CD4-positive, alpha-beta T cell treated with Interleukin-1 beta for 1 hour (primary cell): ENCODE results near the gene FOXF1.
A peak's percentile ranks its signal among the peaks of the same experiment; 100 is the strongest.

Experiments used
- DNase-seq, 2 donors: peaks; one replicate each; pipeline ENCODE4 v3.0.0-alpha.2; 2020 to 2022

Gene FOXF1

DNA sequence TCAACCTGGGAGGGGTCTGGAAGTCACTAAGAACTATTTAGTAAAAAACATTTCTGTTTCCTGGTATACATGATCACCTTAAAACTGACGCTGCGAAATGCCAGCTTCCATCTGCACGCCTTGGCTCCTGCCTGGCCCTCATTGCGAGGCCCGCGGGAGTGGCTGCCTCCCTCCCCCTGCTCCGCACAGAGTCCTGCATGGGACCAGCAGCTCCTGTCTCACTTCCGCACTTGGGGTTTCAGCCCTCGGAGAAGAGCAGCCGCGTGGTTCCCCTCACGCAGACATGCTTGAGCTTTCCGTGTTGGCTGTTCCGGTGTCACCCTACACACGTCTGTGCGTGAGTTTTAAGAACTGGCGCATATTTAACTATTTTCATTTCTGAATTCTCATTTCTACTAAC, 26.3 kb downstream of the FOXF1 start:
- no peak for DNase-seq

DNA sequence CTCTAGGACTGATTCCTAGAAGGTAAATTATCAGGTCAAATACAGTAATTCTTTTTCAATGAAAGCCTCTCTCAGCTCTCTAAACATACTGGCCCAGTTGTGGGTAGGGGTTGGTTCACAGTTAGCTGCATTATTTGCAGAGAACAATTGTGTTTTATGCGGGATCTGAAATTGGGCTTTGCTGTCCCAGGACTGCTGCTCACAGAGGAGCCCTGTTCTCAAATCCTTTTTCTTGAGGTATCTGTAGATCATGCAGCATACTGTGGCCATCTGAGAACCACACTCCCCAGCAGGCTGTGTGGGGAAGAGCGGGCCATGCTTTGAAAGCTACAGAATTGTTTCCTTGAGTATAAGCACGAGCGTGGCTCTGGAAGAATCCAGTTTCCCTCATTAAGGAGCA, 27.2 kb downstream of the FOXF1 start:
- no peak for DNase-seq

DNA sequence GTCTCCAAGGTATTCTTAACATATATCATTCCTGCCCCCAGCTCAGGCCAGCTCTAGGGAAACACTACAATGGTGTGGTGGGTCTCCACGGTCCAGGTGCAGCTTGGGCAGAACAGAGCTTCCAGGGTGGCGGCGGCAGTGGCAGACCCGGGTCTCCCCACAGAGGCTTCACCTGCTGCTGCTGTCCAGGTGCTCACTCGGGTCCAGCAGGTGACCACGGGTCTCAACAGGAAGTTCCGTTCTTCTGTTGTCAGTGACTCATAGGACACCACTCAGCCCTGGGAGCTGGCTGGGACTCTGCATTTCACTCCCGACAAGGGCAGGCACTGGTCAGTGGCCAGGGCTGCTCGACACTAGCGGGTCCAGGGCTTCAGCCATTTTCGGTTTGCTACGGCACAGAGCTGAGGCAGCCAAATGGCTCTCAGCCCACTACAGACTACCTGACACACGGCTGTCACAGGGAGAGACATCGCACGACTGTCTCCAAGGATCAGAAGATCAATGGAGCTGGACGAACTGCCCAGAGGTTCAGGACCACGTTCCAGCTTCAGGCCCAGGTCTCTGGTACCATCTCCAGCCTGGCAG, 28.0 kb downstream of the FOXF1 start:
- DNase-seq = no peak

- DNase-seq = no peak
These were observed 30.6 kb downstream of the FOXF1 start for GRCh38 chr16:86540894-86541293.

DNA sequence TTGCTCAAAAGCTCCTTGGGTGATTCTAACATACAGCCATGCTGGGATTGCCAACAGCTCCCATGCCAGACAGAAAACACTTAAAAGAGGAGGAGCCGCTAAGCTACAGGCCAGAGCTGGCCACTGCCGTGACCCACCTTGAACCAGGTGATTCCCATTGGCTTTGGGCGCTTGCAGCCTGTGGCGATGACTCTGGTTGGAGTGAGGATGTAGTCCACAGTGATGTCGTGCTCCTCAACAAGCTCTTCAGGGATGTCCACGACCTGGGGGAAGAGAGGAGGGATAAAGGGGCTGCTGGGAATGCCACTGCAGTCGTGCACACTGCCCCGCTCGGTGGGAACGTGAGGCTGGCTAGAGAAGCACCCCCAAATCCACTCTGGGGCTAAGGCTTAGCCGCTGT, 31.2 kb downstream of the FOXF1 start:
- DNase-seq = no peak

DNA sequence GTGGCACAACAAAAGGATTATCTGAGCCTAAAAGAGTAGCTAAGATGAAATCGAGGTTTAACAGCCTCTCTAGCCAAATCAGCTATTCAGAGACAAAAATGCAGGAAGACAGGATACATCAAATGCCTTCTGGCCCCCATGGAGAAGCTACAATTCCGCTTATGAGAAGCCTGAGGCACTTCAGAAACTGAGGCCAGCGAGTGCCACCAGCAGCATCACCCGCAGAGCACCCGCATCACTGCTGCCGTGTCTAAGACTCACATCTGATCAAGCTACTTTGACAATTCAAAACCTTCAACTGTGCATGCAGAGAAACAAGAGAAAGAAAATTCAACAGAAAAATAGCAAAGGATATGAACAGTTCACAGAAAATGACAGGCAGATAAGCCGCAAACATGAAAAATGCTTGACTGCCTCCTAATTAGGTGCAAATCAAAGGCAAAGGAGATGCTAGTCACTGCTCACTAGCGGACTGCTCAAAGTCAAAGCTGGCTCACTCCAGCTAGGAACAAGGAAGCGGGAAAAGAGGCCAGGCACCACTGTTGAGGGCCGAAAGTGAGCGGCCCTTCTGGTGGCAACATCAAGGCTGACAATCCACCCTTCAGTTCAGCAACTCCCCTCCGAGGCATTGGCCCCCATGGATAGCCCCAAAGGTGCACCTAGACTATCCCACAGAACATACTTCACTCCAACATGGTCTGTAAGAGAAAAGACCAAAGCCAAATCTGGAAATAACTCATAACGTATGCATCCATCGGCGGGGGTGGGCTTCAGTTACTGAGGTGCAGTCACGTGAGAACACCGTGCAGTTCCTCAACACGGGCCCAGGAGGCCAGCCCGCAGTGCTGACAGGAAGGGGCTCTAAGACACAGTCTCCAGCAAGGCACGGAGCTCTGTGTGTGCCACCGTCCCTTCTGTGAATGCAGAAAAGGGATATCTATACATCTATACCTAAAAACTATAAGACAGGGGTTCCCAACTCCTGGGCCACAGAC, 32.7 kb downstream of the FOXF1 start:
- DNase-seq = no peak

DNA sequence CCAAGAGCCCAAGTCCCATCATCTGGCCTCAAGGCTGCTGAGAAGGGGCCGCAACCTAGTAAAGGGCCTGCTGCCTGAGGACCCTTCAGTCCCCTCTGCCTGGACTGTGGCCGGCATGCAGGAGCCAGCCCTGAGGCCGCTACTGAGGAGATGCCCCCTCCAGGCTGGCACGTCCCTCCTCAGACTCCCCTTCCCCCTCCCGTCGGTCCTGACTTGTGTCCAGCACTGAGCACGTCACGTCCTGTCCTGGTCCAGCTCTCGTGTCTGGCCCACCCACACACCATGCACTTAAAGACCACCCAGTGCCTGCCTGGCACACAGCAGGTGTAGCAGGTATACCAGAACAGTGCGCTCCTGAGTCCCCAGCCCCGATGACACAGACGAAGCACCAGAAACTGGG, 35.2 kb downstream of the FOXF1 start:
- DNase-seq = no peak

GRCh38 chr16:86545954-86546637, 35.8 kb downstream of the FOXF1 start:
- DNase-seq = no peak

DNA sequence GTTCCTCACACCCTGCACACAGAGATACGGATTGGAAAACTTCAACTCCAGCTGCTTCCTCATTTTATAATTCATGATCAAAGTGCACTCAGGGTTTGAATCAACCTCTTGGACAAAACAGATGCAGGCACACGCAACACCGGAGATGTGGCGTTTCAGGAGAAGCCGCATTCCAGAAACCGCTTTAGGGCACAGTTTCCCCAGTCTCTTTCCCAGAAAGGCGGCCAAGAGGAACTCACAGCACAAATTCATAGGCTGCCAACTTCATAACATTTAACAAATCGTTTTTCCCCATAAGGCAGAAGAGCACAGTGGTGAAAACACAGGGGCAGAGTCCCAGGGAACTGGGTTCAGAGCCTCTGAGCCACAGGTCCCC, 36.3 kb downstream of the FOXF1 start:
- DNase-seq = no peak

- DNase-seq = no peak
These were observed 37.0 kb downstream of the FOXF1 start for GRCh38 chr16:86547286-86547685.

DNA sequence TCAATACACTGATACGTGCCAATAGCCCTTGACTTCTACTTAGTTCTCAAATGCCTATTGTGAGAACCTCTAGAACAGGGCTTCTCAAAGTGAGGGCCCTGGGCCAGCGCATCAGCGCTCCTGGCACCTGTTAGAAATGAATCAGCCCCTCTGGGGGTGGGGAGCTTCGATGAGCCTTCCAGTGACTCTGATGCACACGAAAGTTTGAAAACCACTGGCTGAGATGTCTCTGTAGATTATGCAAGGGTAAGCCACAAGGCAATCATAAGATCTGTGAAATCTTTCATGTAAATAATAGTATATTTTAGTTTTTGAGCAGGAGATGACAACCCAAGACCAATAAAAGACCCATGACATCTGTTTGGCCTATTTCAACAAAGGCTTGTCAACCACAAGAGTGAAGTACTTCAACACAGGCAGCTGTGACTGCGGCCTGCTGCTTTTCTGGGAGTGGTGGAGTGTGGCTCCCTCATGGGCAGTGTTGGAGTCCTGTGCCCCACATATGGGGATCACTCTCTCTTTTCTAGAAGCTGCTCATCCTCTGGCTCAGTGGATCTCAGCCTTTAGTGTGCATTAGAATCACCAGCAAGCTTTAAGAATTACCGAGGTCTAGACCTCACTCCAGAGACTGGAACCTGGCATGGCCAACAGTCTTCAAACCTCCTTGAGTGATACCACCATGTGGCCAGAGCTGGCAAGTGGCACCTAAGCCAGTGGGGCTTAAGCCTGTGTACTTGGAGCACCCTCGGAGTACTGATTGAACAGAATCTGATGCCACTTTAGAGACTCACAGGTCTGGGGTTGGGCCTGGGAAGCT, 39.0 kb downstream of the FOXF1 start:
- no peak for DNase-seq

GRCh38 chr16:86549893-86550190, 39.5 kb downstream of the FOXF1 start:
- DNase-seq = no peak

DNA sequence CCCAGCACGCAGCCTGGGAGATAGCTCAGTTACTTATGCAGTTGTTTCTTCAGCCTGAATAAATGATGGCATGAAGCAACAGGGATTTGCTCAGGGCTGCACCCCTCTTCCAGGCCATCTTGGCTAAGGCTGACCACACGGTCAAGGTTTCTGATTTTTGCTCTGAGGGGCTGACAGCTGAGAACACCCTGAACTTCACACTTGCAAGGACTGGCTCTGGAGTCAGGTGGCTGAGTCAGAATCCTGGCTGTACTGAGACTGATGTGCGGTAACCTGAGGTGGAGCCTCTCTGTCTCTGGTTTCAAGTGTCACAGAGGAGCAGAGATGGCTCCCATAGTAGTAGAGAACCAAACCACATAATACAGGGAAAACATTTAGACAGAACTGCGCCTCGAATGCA, 40.0 kb downstream of the FOXF1 start:
- no peak for DNase-seq

DNA sequence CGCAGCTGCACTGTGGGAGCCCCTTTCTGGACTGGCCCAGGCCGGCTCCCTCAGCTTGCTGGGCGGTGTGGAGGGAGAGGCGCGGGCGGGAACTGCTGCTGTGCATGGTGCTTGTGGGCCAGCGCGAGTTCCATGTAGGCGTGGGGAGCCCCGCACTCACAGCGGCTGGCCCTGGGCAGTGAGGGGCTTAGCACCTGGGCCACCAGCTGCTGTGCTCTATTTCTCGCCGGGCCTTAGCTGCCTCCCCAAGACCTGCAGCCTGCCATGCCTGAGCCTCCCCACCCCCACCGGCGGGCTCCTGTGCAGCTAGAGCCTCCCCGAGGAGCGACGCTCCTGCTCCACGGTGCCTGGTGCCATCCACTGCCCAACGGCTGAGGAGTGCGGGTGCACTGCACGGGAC, 43.0 kb downstream of the FOXF1 start:
- no peak for DNase-seq

DNA sequence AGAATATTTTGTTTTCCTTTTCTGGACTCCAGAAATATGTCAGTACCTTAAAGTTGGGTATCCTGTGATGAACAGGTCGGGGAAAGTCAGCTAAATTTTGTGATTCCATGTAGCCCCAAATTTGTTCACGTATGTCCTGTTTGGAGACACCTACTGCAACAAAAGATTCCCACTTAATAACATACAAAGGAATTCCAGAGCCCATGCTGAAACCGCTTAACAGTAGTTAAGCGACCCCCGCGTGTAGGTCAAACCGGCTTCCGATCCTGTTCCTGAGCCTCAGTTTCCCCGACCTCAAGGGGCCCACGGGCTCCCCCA, 44.2 kb downstream of the FOXF1 start:
- DNase-seq = no peak

DNA sequence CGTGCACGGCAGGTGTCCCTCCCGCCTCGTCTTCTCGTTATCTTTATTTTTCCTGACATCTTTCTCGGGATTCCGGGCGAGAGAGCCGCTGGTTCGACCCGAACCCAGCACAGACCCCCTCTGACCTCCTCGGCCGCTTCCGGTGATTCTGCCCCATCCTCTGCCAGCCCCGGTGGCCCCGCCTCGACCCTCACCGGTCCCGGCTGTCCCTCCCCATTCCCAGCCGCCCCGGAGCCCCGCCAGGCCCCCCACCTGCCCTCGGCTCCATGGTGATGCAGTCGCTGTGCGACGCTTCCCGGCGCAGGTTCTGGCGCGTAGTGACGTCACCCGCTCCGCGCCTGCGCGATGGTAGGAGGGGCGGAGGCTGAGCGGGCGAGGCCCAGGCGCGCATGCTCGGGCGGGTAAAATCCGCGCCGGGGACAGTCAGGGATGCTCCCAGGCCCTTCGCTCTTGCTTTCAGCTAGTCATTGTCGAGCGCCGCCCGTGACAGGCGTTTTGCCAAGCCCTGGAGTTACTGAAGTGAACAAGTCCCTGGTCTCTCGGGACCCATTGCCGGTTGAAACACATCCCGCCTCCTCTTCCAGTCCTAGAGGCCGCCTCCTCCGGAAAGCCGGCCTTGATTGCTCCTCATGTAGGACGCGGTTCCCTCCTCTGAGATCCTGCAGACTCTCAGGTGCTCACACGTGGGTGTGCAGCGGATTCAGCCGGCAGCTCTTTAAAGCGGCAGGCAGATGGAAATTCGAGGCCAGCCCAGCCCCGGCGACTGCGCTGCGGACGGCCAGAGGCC, 44.8 kb downstream of the FOXF1 start, which contains the start of gene MTHFSD:
Gene MTHFSD, minus strand, starts transcription at position 319 of the 787 bp plus-strand sequence. Its CDS starts 51 bp downstream, at position 268.
- peak; percentile 94 to 96 for DNase-seq

GRCh38 chr16:86555704-86556075, 45.4 kb downstream of the FOXF1 start:
- DNase-seq = no peak

- no peak for DNase-seq
These were observed 46.2 kb downstream of the FOXF1 start for GRCh38 chr16:86556576-86556975.

GRCh38 chr16:86557587-86557986, 47.3 kb downstream of the FOXF1 start:
- no peak for DNase-seq

DNA sequence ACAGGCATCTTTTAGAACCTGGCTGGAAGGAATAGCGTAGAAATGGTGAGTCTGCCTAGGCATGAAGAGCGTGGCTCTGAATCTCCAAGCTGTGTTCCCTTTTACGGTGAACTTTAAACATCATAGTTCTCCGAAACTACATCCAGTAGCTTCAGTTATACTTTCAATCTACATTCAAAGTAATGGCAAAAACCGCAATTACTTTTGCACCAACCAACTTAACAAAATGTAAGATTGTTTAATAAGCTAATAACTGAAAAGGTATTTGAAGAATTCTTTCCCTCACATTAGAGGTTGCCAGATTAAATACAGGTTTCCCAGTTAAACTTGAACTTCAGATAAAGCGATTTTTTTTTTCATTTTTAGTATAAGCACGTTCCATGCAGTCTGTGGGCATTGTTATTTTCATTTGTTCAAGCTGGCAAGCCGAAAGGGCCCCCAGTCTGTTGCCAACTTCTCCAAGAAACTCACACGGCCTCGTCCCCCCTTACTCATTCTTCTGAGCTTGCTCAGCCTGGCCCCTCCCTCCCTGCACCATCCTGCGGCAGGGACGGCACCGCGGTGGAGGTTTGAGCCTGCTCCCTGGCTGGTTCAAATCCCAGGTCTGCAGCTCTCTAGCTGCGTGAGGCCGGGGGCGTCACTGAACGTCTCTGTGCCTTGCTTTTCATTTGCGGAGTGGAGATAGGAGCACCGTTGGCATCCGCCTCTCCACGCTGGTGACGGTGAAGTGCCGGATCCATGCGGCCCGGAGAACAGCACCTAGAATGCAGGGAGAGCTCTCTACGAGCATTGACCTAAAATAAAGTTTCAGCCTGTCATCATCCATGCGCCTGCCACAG, 48.2 kb downstream of the FOXF1 start:
- DNase-seq = no peak

DNA sequence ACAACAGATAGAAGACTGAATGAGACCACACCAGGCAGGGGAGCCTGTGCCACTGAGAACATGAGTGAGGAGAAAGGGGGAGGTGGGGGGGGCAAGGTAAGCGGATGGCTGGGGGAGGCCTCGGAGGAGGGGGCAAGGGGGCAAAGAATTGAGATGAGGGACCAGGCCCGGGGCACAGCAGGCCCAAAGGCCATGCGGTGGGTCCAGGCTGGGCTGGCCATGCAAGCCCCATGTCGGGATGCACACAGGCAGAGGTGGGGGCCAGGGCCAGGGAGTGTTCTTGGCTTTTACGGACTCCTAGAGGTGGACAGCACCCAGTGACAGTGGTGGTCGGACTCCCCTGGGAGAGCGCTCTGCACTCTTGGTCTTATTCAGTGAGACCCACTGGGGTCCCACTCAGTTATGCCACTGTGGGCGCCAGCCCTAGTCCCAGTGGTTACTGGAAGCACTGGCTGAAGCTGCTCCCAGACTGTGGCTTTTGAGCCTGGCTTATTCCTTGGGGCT, 49.5 kb downstream of the FOXF1 start:
- DNase-seq = no peak
